ENCODE results near the gene ZSWIM6.

Gene ZSWIM6

DNA sequence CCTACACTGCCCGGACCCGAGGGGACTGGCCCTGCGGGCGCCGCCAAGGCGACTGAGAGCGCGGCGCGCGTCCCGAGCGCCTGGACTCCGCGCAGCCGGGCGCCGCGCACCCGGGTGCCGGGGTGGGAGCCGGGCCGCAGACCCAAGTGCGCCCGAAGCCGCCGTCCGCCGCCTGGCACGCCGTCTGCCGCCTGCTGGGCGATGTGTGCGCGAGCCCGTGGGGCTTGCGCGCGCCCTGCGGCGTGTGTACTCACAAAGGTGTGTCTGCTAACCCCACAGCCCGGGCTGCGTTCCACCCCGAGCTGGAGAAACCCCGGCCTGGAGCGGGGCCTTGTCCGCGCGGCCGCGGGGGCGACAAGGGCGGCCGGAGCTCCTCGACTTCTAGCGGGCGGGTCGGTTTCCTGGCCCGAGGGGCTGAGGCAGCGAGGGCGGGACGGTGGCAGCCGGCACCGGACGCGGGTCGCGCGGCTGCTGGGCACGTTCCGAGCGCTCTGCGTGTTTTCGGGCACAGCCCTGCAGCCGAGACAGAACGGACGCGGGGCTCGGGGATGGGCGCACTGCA, 1.1 kb upstream of the ZSWIM6 start:
- TF ChIP-seq, protein P1, sequence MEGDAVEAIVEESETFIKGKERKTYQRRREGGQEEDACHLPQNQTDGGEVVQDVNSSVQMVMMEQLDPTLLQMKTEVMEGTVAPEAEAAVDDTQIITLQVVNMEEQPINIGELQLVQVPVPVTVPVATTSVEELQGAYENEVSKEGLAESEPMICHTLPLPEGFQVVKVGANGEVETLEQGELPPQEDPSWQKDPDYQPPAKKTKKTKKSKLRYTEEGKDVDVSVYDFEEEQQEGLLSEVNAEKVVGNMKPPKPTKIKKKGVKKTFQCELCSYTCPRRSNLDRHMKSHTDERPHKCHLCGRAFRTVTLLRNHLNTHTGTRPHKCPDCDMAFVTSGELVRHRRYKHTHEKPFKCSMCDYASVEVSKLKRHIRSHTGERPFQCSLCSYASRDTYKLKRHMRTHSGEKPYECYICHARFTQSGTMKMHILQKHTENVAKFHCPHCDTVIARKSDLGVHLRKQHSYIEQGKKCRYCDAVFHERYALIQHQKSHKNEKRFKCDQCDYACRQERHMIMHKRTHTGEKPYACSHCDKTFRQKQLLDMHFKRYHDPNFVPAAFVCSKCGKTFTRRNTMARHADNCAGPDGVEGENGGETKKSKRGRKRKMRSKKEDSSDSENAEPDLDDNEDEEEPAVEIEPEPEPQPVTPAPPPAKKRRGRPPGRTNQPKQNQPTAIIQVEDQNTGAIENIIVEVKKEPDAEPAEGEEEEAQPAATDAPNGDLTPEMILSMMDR (IDR thresholded peaks at IDR 0.05; ENCODE audit: insufficient read depth, low read depth, low read length, missing control alignments), result peak; percentile 27
- peak; percentile 87 for DNase-seq (ENCODE audit: low read depth)
- peak overlapping the region; percentile 67 for H3K4me3 ChIP-seq (ENCODE audit: low read length)

DNA sequence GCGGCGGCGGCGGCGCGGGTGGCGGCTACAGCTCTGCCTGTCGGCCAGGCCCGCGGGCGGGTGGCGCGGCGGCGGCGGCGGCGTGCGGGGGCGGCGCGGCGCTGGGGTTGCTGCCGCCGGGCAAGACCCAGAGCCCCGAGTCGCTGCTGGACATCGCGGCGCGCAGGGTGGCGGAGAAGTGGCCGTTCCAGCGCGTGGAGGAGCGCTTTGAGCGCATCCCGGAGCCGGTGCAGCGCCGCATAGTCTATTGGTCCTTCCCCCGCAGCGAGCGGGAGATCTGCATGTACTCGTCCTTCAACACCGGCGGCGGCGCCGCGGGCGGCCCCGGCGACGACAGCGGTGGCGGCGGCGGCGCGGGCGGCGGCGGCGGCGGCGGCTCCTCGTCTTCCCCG, 296 bp downstream of the ZSWIM6 start:
- peak overlapping the region; percentile 68 for H3K4me3 ChIP-seq (ENCODE audit: low read length)
- TF ChIP-seq, protein P1 (IDR thresholded peaks at IDR 0.05; ENCODE audit: insufficient read depth, low read depth, low read length, missing control alignments), result no peak
- DNase-seq (ENCODE audit: low read depth), result no peak

DNA sequence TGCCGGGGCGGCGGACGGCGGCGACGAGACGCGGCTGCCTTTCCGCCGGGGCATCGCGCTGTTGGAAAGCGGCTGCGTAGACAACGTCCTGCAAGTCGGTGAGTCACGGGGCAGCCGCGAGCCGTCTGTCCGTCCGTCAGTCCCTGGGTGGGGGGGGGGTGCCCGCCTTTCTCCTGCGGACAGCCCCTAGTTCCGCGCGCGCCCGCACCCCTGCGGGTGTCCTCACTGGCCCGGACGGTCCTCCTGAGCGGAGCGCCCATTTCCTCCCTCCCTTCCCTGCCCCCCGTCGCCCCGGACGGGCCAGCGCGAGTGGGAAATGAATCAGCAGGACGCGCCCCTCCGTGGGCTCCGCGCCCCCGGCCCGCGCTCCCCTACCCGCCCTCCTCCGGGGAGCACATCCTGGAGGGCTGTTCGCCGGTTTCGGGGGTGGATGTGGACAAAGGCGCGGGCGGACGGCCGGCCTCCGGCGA, 828 bp downstream of the ZSWIM6 start:
- TF ChIP-seq, protein P1 (IDR thresholded peaks at IDR 0.05; ENCODE audit: insufficient read depth, low read depth, low read length, missing control alignments), result no peak
- DNase-seq (ENCODE audit: low read depth), result peak; percentile 72
- H3K4me3 ChIP-seq (ENCODE audit: low read length), result peak overlapping the region; percentile 71

DNA sequence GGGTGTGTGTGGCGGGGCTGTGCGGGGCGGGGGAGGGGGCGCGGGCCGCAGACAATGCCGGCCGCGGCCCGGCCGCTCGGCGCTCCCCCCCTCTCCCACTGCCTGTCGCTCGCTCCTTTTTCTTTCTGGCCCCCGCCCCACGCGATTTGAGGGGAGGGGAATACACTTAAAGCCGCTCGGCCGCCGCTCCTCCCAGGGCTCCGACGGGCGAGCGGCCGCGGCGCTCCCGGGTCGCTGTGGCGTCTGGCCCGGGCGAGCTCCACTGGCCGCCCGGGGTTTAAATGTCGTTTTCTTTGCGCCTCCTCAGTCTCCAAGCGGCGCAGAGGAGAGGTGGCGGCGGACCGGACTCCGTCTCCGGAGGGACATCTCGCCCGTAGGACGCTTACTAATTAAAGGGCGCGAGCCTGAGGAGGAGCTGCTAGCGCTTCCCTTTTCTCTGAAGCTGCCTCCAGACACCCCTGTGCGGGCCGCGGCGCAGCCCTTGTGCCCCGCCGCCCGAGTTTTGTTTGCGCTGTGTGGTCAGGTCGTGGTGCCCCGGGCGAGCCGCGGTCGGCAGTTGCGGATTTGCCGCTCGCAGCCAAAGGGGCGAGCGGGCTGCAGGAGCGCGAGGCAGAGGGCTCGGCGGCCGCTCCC, 1.4 kb downstream of the ZSWIM6 start:
- TF ChIP-seq, protein P1 (IDR thresholded peaks at IDR 0.05; ENCODE audit: insufficient read depth, low read depth, low read length, missing control alignments), result no peak
- peak overlapping the region; percentile 71 for H3K4me3 ChIP-seq (ENCODE audit: low read length)
- DNase-seq (ENCODE audit: low read depth), result peak; percentile 41

DNA sequence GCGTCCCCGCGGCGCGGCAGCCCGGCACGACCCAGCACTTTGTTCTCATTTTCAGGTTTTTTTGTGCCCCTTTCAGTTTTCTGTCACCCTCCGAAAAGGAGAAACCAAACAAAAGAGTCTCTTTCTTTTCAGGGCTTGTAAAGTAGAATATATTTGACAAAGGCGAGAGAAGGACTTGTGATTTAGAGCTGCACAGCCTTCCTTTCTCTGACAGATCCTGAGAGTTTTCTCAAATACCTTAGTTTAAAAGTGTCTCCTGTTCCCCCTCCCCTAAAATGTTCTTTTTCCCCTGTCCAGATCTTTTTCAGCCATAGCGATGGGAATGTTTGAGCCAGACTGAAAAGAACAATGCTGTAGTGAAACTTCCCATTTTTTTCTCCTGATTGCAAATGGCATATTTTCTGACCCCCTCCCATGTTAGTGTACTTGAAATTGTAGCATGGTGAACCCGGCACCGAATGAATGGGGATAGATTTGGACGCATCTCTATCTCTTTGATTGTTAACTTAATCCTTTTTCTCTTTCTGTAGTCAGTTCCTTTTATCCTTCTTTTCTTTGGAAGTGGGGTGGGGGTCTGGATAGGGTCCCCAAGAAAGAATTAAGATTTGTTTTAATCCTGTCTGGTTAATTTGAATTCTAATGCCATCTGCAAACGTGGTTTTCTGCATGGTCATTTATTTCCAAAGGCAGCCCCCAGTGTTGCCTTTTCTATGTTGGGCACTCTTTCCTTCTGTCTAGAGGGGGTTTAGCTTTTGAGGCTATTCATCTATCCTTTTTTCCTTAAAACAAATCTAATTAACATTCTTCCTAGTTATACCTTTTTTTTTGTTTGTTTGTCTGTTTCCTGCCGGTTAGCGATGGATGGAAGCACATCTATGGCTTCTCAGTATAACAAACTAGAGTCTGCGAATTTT, 2.2 kb downstream of the ZSWIM6 start:
- peak overlapping the region; percentile 71 for H3K4me3 ChIP-seq (ENCODE audit: low read length)
- TF ChIP-seq, protein P1 (IDR thresholded peaks at IDR 0.05; ENCODE audit: insufficient read depth, low read depth, low read length, missing control alignments), result no peak
- no peak for DNase-seq (ENCODE audit: low read depth)

DNA sequence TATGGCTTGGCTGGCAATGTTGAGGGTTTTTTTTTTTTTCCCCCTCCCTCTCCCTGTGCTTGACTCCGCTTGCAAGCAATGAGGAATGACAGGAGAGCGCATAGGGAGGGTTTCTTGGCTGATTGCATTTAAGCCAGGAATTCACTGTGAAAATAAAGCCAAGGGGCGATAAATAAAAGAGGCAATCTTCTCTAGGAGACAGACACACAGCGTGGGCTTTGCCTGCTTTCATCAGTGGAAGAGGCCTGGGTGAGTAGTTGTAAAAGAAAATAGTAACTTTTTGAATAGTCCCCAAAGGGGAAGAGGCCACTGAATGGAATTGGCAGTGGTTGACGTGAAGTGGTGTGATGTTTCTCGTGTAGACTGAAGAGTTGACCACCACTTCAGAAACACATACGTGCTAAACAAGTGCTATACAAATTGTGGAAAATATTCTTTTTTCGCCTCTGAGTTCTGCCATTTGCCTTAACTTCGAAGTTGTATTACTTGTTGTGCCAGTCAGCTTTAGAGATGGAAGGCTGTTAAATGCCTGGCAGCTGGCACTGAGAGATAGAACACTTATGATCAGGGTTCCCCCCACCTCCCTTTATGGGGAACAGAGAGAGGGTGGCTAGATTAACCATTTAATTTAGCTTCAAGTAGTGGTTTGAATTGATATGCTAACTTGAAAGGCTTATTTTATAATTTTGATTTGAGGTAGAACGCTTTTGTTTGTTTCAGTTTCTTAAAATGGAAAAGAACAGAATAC, 3.0 kb downstream of the ZSWIM6 start:
- TF ChIP-seq, protein P1 (IDR thresholded peaks at IDR 0.05; ENCODE audit: insufficient read depth, low read depth, low read length, missing control alignments), result no peak
- H3K4me3 ChIP-seq (ENCODE audit: low read length), result peak overlapping the region; percentile 71
- DNase-seq (ENCODE audit: low read depth), result no peak
